A204.1 (cell line): ENCODE measurements around the gene CDC26.
A peak's percentile ranks its signal among the peaks of the same experiment; 100 is the strongest.
"Not testable (repeated sequence)": the region's sequence is repeated elsewhere in the genome, so short reads cannot be mapped to it uniquely, and the experiment has no call there.

Experiments used
- FAIRE-seq: peaks from 2 replicates; lab custom pipeline; 2012; peaks lifted over from hg19 to GRCh38; lab: Jason Lieb, UNC

CDC26 gene

DNA sequence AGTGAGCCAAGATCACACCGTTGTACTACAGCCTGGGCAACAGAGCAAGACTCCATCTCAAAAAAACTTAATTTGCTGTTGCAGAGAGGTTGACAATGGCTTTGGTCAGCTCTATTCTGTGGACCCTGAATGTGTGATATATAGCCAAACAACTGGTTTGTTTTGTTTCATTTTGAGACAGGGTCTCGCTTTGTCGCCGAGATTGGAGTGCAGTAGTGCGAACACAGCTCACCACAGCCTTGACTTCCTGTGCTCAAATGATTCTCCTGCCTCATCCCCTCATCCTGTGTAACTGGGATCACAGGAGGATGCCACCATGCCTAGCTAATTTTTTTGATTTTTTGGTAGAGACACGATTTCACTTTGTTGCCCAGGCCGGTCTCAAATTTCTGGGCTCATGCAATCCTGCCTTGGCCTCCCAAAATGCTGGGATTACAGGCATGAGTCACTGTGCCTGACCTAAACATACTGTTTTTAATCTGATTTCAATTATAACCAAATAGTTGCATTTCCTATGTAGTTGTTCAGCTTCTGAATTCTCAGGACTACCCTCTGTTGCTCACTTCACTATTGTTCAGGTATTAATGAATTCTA is 18.0 kb upstream of the CDC26 start:
- FAIRE-seq: no peak

- FAIRE-seq: no peak
Observed at GRCh38 chr9:113290052-113290607, 14.8 kb upstream of the CDC26 start.

DNA sequence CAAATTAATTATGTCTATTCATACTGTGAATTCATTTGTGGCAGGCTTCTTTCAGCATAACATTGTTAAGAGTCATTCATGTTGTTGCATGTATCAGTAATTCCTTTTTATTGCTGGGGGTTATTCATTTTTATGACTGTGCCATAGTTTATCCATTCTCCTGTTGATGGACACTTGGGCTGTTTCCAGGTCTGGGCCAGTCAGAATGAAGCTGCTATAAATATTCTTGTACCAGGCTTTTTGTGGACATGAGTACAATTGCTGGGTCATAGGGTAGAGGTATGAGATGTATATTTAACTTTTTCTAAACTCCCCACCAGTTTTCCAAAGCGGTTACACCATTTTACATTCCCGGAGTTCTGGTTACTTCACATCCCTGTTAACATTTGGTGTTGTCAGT is 13.7 kb upstream of the CDC26 start:
- FAIRE-seq: no peak

DNA sequence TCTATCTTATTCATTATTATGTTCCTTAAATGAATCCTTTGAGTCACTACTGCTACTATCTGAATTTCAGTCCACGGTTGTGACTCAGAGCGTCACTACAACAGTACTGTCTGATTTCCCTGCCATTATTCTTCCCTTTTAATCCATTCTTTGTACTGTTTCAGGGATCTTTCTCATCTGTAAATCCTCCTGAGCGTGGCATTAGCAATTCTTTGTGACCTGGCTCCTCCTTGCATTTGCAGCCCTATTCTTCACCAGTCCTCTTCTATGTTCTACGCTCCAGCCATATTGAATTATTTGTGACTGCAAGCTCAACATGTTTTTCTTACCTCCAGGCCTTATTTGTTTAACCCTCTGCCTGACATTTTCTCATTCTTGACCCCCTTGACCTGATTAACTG is 6.0 kb upstream of the CDC26 start:
- no peak for FAIRE-seq

- no peak for FAIRE-seq
Observed at GRCh38 chr9:113278840-113279239, 3.5 kb upstream of the CDC26 start.

- peak; percentile 49 for FAIRE-seq
Observed at GRCh38 chr9:113274474-113275156, 757 bp downstream of the CDC26 start.

DNA sequence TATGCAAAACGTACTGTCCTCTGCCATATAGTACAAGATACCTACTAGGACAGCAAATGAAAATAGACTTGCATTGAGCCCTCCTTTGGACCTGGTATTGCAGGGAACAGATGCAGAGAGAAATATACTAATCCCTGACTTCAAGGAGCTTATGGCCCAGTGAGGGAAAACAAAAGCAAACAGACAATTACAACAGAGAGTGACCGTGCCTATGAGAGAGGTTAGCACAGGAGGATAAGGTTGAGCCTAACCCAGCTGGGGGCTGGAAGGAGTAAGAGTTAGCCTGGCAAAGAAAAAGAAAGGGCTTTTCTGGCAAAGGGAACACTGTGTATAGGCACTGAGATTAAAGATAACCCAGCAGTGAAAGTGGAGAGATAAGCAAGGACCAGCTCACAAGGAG is 5.5 kb downstream of the CDC26 start:
- FAIRE-seq: no peak

DNA sequence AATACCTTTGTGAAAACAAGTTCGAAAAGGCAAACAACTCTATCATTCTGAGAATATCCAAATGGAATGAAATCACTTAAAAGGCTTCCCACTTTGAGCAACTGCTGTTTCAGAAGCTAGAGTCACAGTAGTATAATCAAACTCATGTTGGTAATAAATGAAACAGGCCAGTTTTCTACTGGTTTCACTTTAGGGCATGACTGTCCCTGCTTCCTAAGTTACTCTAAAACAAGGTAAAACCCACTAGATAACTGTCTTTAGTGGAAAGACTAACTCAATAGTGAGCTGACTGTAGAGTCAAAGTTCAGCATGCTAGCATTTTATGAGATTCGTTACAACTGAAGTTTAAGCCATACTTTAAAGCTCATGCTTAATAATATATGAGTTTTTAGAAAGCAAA is 6.0 kb downstream of the CDC26 start:
- FAIRE-seq: no peak

DNA sequence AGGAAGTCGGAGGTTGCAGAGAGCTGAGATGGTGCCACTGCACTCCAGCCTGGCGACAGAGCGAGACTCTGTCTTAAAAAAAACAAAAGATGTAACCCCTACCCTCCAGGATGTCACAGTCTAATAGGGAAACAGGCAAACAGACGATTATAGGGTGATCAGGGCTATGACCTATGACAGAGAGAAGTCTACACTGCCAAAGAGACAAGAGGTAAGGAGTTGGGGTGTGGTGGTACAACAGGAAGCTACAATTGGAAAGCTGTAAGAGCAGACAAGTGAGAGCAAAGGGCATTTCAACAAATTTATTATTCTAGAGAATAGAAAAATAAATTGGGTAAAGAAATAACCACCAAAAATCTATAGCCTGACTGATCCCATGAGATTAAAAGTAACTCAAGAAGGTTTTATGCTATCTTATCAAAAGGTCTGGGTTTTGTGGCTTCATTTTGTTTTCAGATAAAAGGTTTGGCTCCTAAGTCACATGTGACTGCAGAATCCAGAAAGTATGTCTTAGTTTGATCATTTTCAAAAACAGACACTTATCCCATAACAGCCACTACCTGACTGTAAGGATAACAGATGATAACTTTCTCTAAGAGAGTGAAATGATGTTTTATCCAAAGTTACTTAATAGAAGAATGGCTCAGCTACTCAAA is 7.3 kb downstream of the CDC26 start:
- no peak for FAIRE-seq

DNA sequence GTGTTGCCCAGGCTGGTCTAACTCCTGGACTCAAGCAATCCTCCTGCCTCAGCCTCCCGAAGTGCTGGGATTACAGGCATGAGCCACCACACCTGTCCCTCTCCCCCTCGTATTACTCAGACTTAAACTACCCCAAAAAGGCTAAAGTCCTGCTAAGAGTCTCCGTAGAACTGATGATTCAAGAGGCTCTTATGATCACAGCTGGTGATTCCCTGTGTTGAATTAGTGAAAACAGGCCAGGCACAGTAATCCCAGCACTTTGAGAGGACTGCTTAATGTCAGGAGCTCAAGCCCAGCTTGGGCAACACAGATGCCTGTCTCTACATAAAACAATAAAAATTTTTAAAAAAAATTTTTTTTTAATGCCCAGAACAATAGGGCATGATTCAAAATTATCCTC is 9.2 kb downstream of the CDC26 start:
- no peak for FAIRE-seq

DNA sequence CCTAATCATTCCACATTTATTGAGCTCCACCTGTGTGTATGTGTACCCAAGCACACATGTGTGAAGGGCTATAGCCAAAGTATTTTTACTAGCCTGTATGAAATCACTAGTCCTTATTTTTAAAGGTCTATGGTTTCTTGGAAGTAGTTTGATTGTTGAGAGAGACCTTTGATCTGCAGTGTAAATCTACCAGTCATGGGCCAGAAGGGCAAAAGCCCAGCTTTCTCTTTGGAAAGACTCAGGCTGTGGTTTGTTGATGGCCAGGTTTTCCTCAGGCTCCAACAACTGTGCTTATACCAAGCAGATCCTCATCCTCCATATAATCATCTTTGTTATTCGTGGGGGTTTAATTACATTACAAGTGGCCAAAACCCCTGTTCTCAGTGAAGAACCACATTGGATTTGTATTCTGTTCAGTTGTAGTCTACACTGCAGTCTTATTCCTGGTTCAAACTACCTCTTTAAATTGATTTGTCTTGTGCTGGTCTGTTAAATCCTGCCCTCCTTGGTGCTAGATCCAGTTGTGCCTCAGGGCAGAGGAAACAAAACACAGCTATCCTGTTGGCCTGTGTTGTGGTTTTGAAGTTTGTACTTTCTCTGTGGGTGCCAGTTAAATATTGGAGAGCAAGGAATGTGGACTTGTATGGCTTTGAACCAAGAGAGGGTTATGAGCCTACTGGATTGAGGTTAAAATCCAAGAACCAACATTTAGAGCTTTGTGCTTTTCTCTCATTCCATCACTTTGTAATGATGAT is 13.3 kb downstream of the CDC26 start:
- FAIRE-seq: no peak

DNA sequence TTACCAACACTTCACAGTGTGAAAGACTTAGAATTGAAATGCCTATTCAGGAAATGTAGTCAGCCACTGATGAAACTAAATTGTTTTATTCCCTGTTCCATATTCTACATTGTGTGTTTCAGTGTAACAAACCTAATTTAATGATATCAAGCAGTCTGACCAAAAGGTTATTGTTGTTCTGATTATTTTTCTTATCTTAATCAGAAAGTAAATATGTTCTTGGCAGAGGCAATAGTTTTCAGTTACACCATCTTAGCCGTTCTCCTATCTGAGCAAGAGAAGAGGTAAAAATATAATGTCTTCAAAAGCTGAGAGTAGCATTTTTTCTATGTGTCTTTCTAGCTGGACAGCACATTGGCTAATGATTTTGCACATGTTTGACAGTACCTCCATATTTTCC is 17.1 kb downstream of the CDC26 start:
- FAIRE-seq: no peak

GRCh38 chr9:113257863-113258262 is 17.5 kb downstream of the CDC26 start:
- no peak for FAIRE-seq

DNA sequence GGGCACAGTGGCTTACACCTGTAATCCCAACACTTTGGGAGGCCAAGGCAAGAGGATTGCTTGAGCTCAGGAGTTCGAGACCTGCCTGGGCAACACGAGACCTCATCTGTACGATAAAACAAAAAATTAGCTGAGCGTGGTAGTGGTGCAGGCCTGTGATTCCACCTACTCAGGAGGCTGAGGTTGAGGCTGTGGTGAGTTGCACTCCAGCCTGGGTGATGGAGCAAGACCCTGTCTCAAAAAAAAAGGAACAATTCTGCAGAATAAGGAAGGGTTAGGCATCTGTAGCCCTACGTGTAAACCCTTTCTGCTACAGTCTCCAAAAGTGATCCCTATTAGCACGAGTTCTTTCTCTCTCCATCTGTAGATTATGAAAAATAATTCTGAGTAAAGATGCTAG is 19.9 kb downstream of the CDC26 start:
- no peak for FAIRE-seq

- FAIRE-seq: no peak
Observed at GRCh38 chr9:113254991-113255390, 20.4 kb downstream of the CDC26 start.

GRCh38 chr9:113250807-113251206 is 24.6 kb downstream of the CDC26 start:
- FAIRE-seq: no peak

- FAIRE-seq: not testable (repeated sequence)
Observed at GRCh38 chr9:113249661-113250060, 25.7 kb downstream of the CDC26 start.

DNA sequence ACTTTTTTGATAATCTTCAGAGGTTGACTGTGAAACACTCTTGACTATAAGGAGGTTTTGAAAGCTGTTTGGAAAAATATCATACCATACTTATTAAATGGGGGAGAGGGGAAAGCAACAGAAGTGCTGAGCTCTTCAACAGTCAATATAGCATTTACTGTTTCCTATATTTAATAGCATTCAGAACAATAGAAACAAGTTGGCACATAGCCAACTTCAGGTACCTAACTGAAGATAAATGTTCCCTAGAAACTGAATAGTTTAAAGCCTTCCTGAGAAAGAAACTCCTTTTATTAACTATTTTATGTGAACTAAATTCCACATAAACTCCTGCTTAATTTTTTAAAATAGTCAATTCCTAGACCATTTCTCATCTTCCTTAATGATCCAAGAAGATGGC is 27.7 kb downstream of the CDC26 start:
- FAIRE-seq: no peak

GRCh38 chr9:113246928-113247327 is 28.4 kb downstream of the CDC26 start:
- no peak for FAIRE-seq

DNA sequence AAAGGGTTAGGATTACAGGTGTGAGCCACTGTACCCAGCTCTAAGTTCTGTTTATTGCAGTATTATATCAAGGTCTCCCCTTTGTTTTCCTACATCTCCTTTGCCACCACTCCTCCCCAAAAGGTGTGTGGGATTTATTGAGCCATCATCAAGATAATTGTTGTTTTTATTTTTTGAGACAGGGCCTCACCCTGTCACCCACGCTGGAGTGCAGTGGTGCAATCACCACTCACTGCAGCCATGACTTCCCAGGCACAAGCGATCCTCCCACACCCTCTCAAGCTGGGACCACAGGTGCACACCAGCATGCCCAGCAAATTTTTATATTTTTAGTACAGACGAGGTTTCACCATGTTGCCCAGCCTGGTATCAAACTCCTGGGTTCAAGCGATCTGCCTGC is 29.5 kb downstream of the CDC26 start:
- no peak for FAIRE-seq

- no peak for FAIRE-seq
Observed at GRCh38 chr9:113244556-113244955, 30.8 kb downstream of the CDC26 start.

DNA sequence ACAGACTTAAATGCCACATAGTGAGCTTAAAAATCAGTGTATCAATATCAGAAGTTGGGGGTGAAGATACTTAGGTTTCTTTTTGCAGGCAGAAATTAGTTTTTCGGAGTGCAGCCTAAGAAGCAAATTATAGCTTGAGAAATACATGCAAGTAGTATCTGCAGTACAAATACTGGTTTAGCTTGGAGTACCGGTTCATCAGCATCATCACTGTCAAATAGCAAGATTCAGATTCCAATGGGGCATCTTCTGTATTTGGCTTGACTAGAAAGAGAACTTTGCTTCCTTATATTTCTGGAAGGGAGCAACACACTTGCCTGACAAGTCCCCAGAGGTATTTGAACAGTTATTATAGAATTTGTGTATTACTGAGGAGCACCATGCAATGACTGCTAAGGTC is 34.2 kb downstream of the CDC26 start:
- no peak for FAIRE-seq

GRCh38 chr9:113238859-113239232 is 36.5 kb downstream of the CDC26 start:
- FAIRE-seq: no peak
